Left colon (tissue), 2 donors: ENCODE results near the gene PTPRB. TPM values are rescaled to one million over a fixed set of nuclear protein-coding genes. Genes with fewer than 3 reads are reported as not detected.
"Not testable (repeated sequence)": the region's sequence is repeated elsewhere in the genome, so short reads cannot be mapped to it uniquely, and the experiment has no call there.

Experiments used
- ATAC-seq: fragments of 200-7000 bp; cut with Tn5 transposase; one replicate; pipeline ENCODE4 v1.9.1; 2020; ENCODE audit warnings: mild to moderate bottlenecking, moderate library complexity
- DNase-seq, 2 donors: peaks; one replicate each; pipeline ENCODE4 v3.0.0-alpha.2; 2020
- intact Hi-C, 2 donors: fragments of 100-400 bp; cut with DNase I in 1 of 2; cut with micrococcal nuclease in 1 of 2; formaldehyde crosslinking; loops; one replicate each; pipeline versions ENCODE4 v1.11.2 to v1.14.0; 2022; cut with DNase I, micrococcal nuclease
- total RNA-seq, 2 donors: library from RNA; stranded (reverse); fragmentation: NEBNext Ultra II Directional; extraction: Animal tissue kit (Norgen Biotek cat#: 25700); gene quantifications; one replicate each; pipeline ENCODE4 v1.2.1, GENCODE V29; 2021
- donor health status: DM: no; HTN: no; CAD: no.
- donor health status: DM: yes; HTN: yes; CAD: no.

Gene PTPRB
- total RNA-seq, 2 donors from 2014 or later: 27.1 to 27.6 TPM

- intact Hi-C loops: no loop called here
- ATAC-seq: no peak
- no peak for DNase-seq
Measured at GRCh38 chr12:70557583-70558191, 79.5 kb downstream of the PTPRB start.

- intact Hi-C loops: no loop called here
- no peak for DNase-seq
- no peak for ATAC-seq
Measured at GRCh38 chr12:70556179-70556869, 80.9 kb downstream of the PTPRB start.

- no peak for DNase-seq
- intact Hi-C loops: no loop called here
- ATAC-seq: no peak
Measured at GRCh38 chr12:70555081-70555480, 82.1 kb downstream of the PTPRB start.

GRCh38 chr12:70553391-70553859, 83.8 kb downstream of the PTPRB start:
- no peak for DNase-seq
- intact Hi-C loops: no loop called here
- ATAC-seq: no peak

GRCh38 chr12:70551731-70552130, 85.5 kb downstream of the PTPRB start:
- DNase-seq (no peak), ATAC-seq (no peak)
- intact Hi-C loops: no loop called here

- no peak for DNase-seq
- ATAC-seq: no peak
- intact Hi-C loops: no loop called here
Measured at GRCh38 chr12:70550180-70550577, 87.0 kb downstream of the PTPRB start.

GRCh38 chr12:70549340-70550179, 87.7 kb downstream of the PTPRB start:
- intact Hi-C loops: no loop called here
- no peak for ATAC-seq
- DNase-seq: no peak

GRCh38 chr12:70543444-70543843, 93.8 kb downstream of the PTPRB start:
- ATAC-seq (no peak), DNase-seq (no peak)
- intact Hi-C loops: no loop called here

GRCh38 chr12:70540996-70541395, 96.2 kb downstream of the PTPRB start:
- intact Hi-C loops: no loop called here
- ATAC-seq (peak; percentile 96), DNase-seq (peak in 1 of 2 donors; percentile 31)

GRCh38 chr12:70536650-70537049, 100.6 kb downstream of the PTPRB start:
- ATAC-seq (no peak), DNase-seq (no peak)
- intact Hi-C loops: no loop called here

GRCh38 chr12:70535896-70536374, 101.3 kb downstream of the PTPRB start:
- peak in 1 of 2 donors; percentile 29 for DNase-seq
- peak; percentile 66 for ATAC-seq
- intact Hi-C loops: no loop called here

GRCh38 chr12:70534466-70534865, 102.8 kb downstream of the PTPRB start:
- ATAC-seq (no peak), DNase-seq (no peak)
- intact Hi-C loops: no loop called here

- no peak for ATAC-seq
- intact Hi-C loops: no loop called here
- DNase-seq: no peak
Measured at GRCh38 chr12:70529647-70530046, 107.6 kb downstream of the PTPRB start.

GRCh38 chr12:70520847-70521246, 116.4 kb downstream of the PTPRB start:
- intact Hi-C loops: no loop called here
- ATAC-seq (no peak), DNase-seq (no peak)

- intact Hi-C loops: no loop called here
- no peak for DNase-seq
- no peak for ATAC-seq
Measured at GRCh38 chr12:70513426-70513825, 123.8 kb downstream of the PTPRB start.

- intact Hi-C loops: no loop called here
- no peak for ATAC-seq
- no peak for DNase-seq
Measured at GRCh38 chr12:70508178-70508577, 129.1 kb downstream of the PTPRB start.

- intact Hi-C loops: no loop called here
- ATAC-seq: no peak
- no peak for DNase-seq
Measured at GRCh38 chr12:70507442-70507841, 129.8 kb downstream of the PTPRB start.

- DNase-seq (no peak), ATAC-seq (no peak)
- intact Hi-C loops: no loop called here
Measured at GRCh38 chr12:70497508-70497907, 139.7 kb downstream of the PTPRB start.

- intact Hi-C loops, ATAC-seq, DNase-seq: not testable (repeated sequence)
Measured at GRCh38 chr12:70492904-70493303, 144.3 kb downstream of the PTPRB start.

- ATAC-seq, DNase-seq, intact Hi-C loops: not testable (repeated sequence)
Measured at GRCh38 chr12:70490928-70491327, 146.3 kb downstream of the PTPRB start.
